K562 (cell line): Measurements from ENCODE around the gene LMNTD2. TPM values are rescaled to one million over a fixed set of nuclear protein-coding genes. Genes with fewer than 3 reads are reported as not detected.
A peak's percentile ranks its signal among the peaks of the same experiment; 100 is the strongest.

ENCODE experiments used
- ATAC-seq: fragments of 200-7000 bp; cut with Tn5 transposase; 3 replicates; pipeline ENCODE4 v1.9.1; 2020; ENCODE audit warnings: moderate library complexity
- BruUV-seq: library from RNA; stranded (reverse); fragments of 400-500 nt; replicated peaks from 2 replicates; lab custom pipeline; 2021; lab: Mats Ljungman, UMichigan
- CTCF ChIA-PET: fragments of 300-600 bp; formaldehyde crosslinking; extraction: SDS; loops from one replicate; lab custom pipeline; 2021; ENCODE audit warnings: low intra/inter-chr PET ratio; lab: Yijun Ruan, JAX
- POLR2A ChIA-PET: fragments of 300-600, 350-650 bp; sonication (Branson Sonifier 250); formaldehyde crosslinking; extraction: SDS; loops from one replicate; lab custom pipeline; 2021; ENCODE audit warnings: antibody characterized with exemption, inconsistent platforms; lab: Yijun Ruan, JAX
- DNase-seq, 4 experiments: peaks; one replicate each; pipeline versions ENCODE4 v3.0.0 to v3.0.0-alpha.2; 2011 to 2018; ENCODE audit warnings: low spot score in 3 of 4, mixed read lengths in 3 of 4; ENCODE audit errors: extremely low read depth in 1 of 4
- FAIRE-seq: peaks from 2 replicates; lab custom pipeline; 2011; peaks lifted over from hg19 to GRCh38; lab: Jason Lieb, UNC
- H2AFZ ChIP-seq: 2 replicates; pipeline ENCODE4 v1.6.0; 2011; ENCODE audit warnings: low read depth, low read length, control low read depth, inconsistent platforms
- H3K27ac ChIP-seq: fragments of 200-600 bp; 3 replicates; pipeline ENCODE4 v1.8.0; 2011; ENCODE audit warnings: low read depth, mild to moderate bottlenecking, control low read depth, inconsistent platforms, low read length, moderate library complexity, mixed read lengths; ENCODE audit errors: extremely low read depth
- H3K27me3 ChIP-seq, 2 experiments: fragments of 300-600 bp in 1 of 2; 2 replicates in 1 of 2; 3 replicates in 1 of 2; pipeline versions ENCODE4 v1.6.0 to v1.8.0; 2011; ENCODE audit warnings: inconsistent platforms in 2 of 2, low read length in 2 of 2, mild to moderate bottlenecking in 1 of 2, mixed read lengths in 1 of 2, moderate library complexity in 1 of 2; ENCODE audit not compliant: control insufficient read depth in 2 of 2, insufficient read depth in 2 of 2
- H3K36me3 ChIP-seq: fragments of 300-600 bp; 3 replicates; pipeline ENCODE4 v1.8.0; 2011; ENCODE audit warnings: mild to moderate bottlenecking, low read length, inconsistent platforms; ENCODE audit not compliant: control insufficient read depth, insufficient read depth
- H3K4me1 ChIP-seq, 2 experiments: fragments of 200-600 bp in 1 of 2; replicated peaks in 1 of 2; 2 replicates in 1 of 2; 3 replicates in 1 of 2; pipeline versions ENCODE4 v1.5.1 to v1.8.0; 2011; ENCODE audit warnings: inconsistent platforms in 2 of 2, low read length in 2 of 2, mild to moderate bottlenecking in 1 of 2, mixed read lengths in 1 of 2, moderate library complexity in 1 of 2; ENCODE audit not compliant: control insufficient read depth in 2 of 2, insufficient read depth in 2 of 2
- H3K4me2 ChIP-seq: 2 replicates; pipeline ENCODE4 v1.6.1; 2011; ENCODE audit warnings: low read length, control low read depth, inconsistent platforms, mixed read lengths; ENCODE audit not compliant: insufficient read depth
- H3K4me3 ChIP-seq: fragments of 200-600 bp; sonication (generic), shearing (Covaris generic); 2 replicates; pipeline ENCODE4 v1.5.1; 2016; ENCODE audit warnings: control low read depth, inconsistent platforms
- H3K79me2 ChIP-seq: fragments of 200-600 bp; 3 replicates; pipeline ENCODE4 v1.8.0; 2011; ENCODE audit warnings: low read length, inconsistent platforms; ENCODE audit not compliant: control insufficient read depth, insufficient read depth
- H3K9ac ChIP-seq, 2 experiments: 2 replicates each; pipeline versions ENCODE4 v1.6.0 to v1.6.1; 2011; ENCODE audit warnings: low read depth in 2 of 2, low read length in 2 of 2, control low read depth in 1 of 2, inconsistent platforms in 1 of 2, mild to moderate bottlenecking in 1 of 2, mixed read lengths in 1 of 2; ENCODE audit not compliant: insufficient read depth in 1 of 2
- H3K9me1 ChIP-seq: one replicate; pipeline ENCODE4 v1.6.0; 2011; ENCODE audit warnings: inconsistent platforms, mild to moderate bottlenecking, low read length, moderate library complexity; ENCODE audit not compliant: control insufficient read depth, insufficient read depth
- H3K9me3 ChIP-seq: replicated peaks from 2 replicates; pipeline ENCODE4 v1.5.1; 2011; ENCODE audit warnings: low read depth, low read length, inconsistent platforms; ENCODE audit not compliant: control insufficient read depth, insufficient read depth
- H4K20me1 ChIP-seq: replicated peaks from 2 replicates; pipeline ENCODE4 v1.6.1; 2011; ENCODE audit warnings: low read length, inconsistent platforms, mixed read lengths; ENCODE audit not compliant: control insufficient read depth, insufficient read depth
- BDP1 ChIP-seq: IDR thresholded peaks from 3 replicates; pipeline ENCODE4 v1.6.1; 2011; ENCODE audit not compliant: insufficient read length, insufficient read depth
- CCAR2 ChIP-seq: fragments of 200-400 bp; formaldehyde crosslinking; IDR thresholded peaks from 2 replicates; pipeline ENCODE4 v1.6.1; 2017; ENCODE audit warnings: mild to moderate bottlenecking, low read depth, low read length
- DNMT1 ChIP-seq: fragments of 450-650 bp; IDR thresholded peaks from 2 replicates; pipeline ENCODE4 v1.6.1; 2016; ENCODE audit warnings: antibody characterized with exemption, mild to moderate bottlenecking
- E2F4 ChIP-seq: sonication (generic); formaldehyde crosslinking; IDR thresholded peaks from 2 replicates; pipeline ENCODE4 v1.8.0; 2022; ENCODE audit warnings: mild to moderate bottlenecking, low read depth, missing genetic modification reagents
- EZH2 ChIP-seq: IDR thresholded peaks from 2 replicates; pipeline ENCODE4 v1.6.1; 2012; ENCODE audit warnings: low read depth, mild to moderate bottlenecking, inconsistent platforms, low read length, borderline replicate concordance
- MEF2A ChIP-seq: IDR thresholded peaks from 2 replicates; pipeline ENCODE4 v1.6.1; 2011; ENCODE audit warnings: low read depth, mild to moderate bottlenecking, low read length, moderate library complexity; ENCODE audit not compliant: control insufficient read depth
- MTA1 ChIP-seq: fragments of 450-650 bp; IDR thresholded peaks from 2 replicates; pipeline ENCODE4 v1.6.1; 2017; ENCODE audit warnings: borderline replicate concordance
- SNAPC5 ChIP-seq: fragments of 250-450 bp; sonication (Bioruptor Pico); IDR thresholded peaks from 2 replicates; pipeline ENCODE4 v1.8.0; 2021; ENCODE audit warnings: moderate library complexity, mild to moderate bottlenecking, inconsistent platforms
- TEAD1 ChIP-seq, 2 experiments: fragments of 450-650 bp in 1 of 2; sonication (generic) in 1 of 2; formaldehyde crosslinking; IDR thresholded peaks; 2 replicates each; pipeline versions ENCODE4 v1.4.0 to v1.8.0; 2020 to 2022; ENCODE audit warnings: mild to moderate bottlenecking in 2 of 2, missing genetic modification reagents in 1 of 2
- ZNF12 ChIP-seq: sonication (generic); formaldehyde crosslinking; IDR thresholded peaks from 2 replicates; pipeline ENCODE4 v1.4.0; 2020; ENCODE audit warnings: mild to moderate bottlenecking, missing genetic modification reagents
- ZNF282 ChIP-seq: sonication (generic); formaldehyde crosslinking; IDR thresholded peaks from 2 replicates; pipeline ENCODE4 v1.8.1; 2023; ENCODE audit warnings: missing genetic modification reagents
- ZNF785 ChIP-seq: fragments of 250-450 bp; sonication (Bioruptor Pico); IDR thresholded peaks from 2 replicates; pipeline ENCODE4 v1.4.0; 2020; ENCODE audit warnings: mild to moderate bottlenecking
- WGBS: fragments of 100-300 bp; shearing (Covaris generic); methylation state at CpG from one replicate; pipeline ENCODE4 v1.1.6; 2016; ENCODE audit warnings: low coverage, mixed read lengths; ENCODE audit not compliant: insufficient coverage; ENCODE audit errors: missing lambda C conversion rate; 5-methylcytosine and 5-hydroxymethylcytosine counted together
- in situ Hi-C: fragments of 300-500 bp; cut with MboI; formaldehyde crosslinking; loops from 4 replicates; pipeline ENCODE4 v1.15.0; 2018; ENCODE audit warnings: inconsistent platforms, mixed read lengths
- intact Hi-C: fragments of 100-400 bp; cut with micrococcal nuclease; formaldehyde crosslinking; loops from 2 replicates; pipeline ENCODE4 v1.14.2; 2022
- polyA plus RNA-seq, 8 experiments: library from polyadenylated mRNA; depleted of rRNA in 4 of 8; stranded (reverse) in 5 of 8; unstranded in 3 of 8; fragments of >200 nt; fragmentation: Nextera tagmentation in 2 of 8; fragmentation: Illumina TruSeq in 1 of 8; extraction: Ambion mirVana in 2 of 8; extraction: Trizol in 1 of 8; gene quantifications; 2 replicates each; pipeline versions ENCODE4 v1.2.1 to v1.2.3, GENCODE V29; 2011 to 2014; ENCODE audit warnings: inconsistent platforms in 1 of 8, missing spikeins in 1 of 8
- total RNA-seq, 7 experiments: library from RNA; depleted of rRNA in 6 of 7; stranded (reverse); fragments of >200 nt in 6 of 7; fragmentation: Illumina TruSeq in 2 of 7; extraction: Trizol in 2 of 7; gene quantifications; 2 replicates each; pipeline versions ENCODE4 v1.2.1 to v1.2.3, GENCODE V29; 2011 to 2021; ENCODE audit warnings: low replicate concordance in 1 of 7

Gene LMNTD2
- total and polyA plus RNA-seq, 9 of the 15 experiments (the other 6 are each of a cell fraction or from before 2014, with no cell fraction given), result 0.48 to 4.2 (median 1.5) TPM; not detected in 3

DNA sequence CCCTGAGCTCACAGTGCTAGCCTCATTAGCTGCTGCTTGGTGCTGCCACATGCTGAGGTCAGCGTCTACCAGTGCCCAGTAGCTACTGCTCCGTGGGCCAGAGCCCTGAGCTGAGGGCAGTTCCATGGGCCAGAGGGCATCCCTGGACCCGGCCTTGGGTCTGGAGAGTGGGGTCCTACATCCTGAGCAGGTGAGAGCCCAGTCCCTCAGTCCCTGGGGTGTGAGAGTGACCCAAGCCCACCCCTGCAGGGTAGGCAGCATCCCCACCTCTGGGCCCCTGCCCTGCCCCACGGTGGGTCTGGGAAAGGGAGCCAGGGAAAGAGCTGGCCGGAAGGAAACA lies 9.8 kb downstream of the LMNTD2 start (continued):
- TF ChIP-seq EZH2, result no peak
- TF ChIP-seq, all 486 proteins: peak for 0

DNA sequence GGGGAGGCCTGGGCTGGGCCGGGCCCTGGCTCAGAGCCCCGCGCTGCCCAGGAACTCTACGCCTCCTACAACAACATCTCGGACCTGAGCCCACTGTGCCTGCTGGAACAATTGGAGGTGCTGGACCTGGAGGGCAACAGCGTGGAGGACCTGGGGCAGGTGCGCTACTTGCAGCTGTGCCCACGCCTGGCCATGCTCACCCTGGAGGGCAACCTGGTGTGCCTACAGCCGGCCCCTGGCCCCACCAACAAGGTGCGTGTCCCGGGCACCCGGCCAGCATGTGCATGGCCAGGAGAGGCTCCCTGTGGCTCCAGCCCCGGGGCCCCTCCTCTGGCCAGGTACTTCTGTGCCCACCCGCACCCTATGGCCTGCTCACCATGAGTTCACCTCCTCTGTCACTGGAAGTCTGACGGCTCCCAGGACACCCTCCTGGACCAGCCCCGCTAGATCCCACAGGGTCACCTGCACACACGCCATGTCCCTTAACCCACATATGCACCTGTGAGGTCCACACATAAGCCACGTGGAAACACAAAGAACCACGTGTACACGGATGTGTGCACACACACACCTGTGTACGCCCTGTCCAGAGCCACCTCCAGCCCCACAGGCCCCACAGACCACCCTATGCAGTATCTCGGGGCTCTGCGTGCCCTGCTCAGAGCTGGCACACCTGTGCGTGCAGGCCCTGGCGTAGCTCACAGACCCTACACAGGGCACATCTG lies 10.4 kb downstream of the LMNTD2 start:
- H3K4me3 ChIP-seq, result no peak overlapping the region
- H3K79me2 ChIP-seq, result no peaks in the 10 kb centered on the region
- no peaks in the 10 kb centered on the region for H3K27me3 ChIP-seq
- no peaks in the 10 kb centered on the region for H3K9me3 ChIP-seq
- POLR2A ChIA-PET, result interaction anchor here (0.6 to 2.1 kb wide), 5 partner anchors 9 to 592 kb away, joined by 3 to 8 read pairs (median 5); partner anchors contain the start of genes LMNTD2 and RASSF7
- DNase-seq (no peak), FAIRE-seq (no peak)
- H4K20me1 ChIP-seq, result no peaks in the 10 kb centered on the region
- 77% methylated on average over 18 of the region's 25 CpGs for WGBS
- H2AFZ ChIP-seq, result no peak overlapping the region
- H3K9me1 ChIP-seq, result no peaks in the 10 kb centered on the region
- peaks cover 13 to 68% of the 10 kb centered on the region in 2 experiments; a peak in 4 of 5 replicates for H3K4me1 ChIP-seq
- no peak overlapping the region for H3K4me2 ChIP-seq
- BruUV-seq, result no TSS peak
- TF ChIP-seq DNMT1 (no peak), MTA1 (no peak), BDP1 (no peak), ZNF785 (no peak), SNAPC5 (CRISPR knock-in tag) (no peak), E2F4 (CRISPR knock-in tag) (no peak), MEF2A (no peak), TEAD1 (CRISPR knock-in tag; IDR thresholded peaks at IDR 0.05) (no peak), ZNF12 (no peak), ZNF282 (CRISPR knock-in tag) (no peak), CCAR2 (no peak)
- TF ChIP-seq, all 486 proteins: peak for 0
- CTCF ChIA-PET, result no interaction called here
- Histone ChIP-seq H3K27ac (no peak overlapping the region), H3K36me3 (no peaks in the 10 kb centered on the region), H3K9ac (peak overlapping the region in 1 of 2 experiments; percentile 76; a peak in 2 of 4 replicates)
- intact Hi-C loops, result loop anchor here (5.0 to 10.0 kb wide), 3 partner anchors 65 to 177 kb away; partner anchors contain the start of genes DEAF1, IRF7 and TMEM80
- no peak for ATAC-seq
- in situ Hi-C loops, result no loop called here
